Measurements from ENCODE around the gene RAVER2. TPM values are rescaled to one million over a fixed set of nuclear protein-coding genes. Genes with fewer than 3 reads are reported as not detected.

RAVER2 gene
- total RNA-seq, 2 donors from 2014 or later = 0.81 to 1.6 TPM

GRCh38 chr1:64848803-64849202, 103.9 kb downstream of the RAVER2 start:
- peaks cover 4 to 12% of the 10 kb centered on the region in 2 donors for H3K4me1 Mint-ChIP-seq (ENCODE audit: low read depth in 2 of 2)
- H3K4me3 Mint-ChIP-seq = no peak overlapping the region
- H3K27ac Mint-ChIP-seq = peak overlapping the region in 1 of 2 donors; percentile 61
- H3K36me3 Mint-ChIP-seq = peaks cover 6% of the 10 kb centered on the region
- ATAC-seq (no peak), DNase-seq (ENCODE audit: low spot score) (no peak)
- H3K27me3 Mint-ChIP-seq = no peaks in the 10 kb centered on the region
- H3K9me3 Mint-ChIP-seq = no peaks in the 10 kb centered on the region

- Mint-ChIP-seq H3K4me3 (no peak overlapping the region), H3K36me3 (peaks cover 6% of the 10 kb centered on the region), H3K27me3 (no peaks in the 10 kb centered on the region), H3K4me1 (ENCODE audit: low read depth in 2 of 2) (peaks cover 4 to 12% of the 10 kb centered on the region in 2 donors), H3K9me3 (no peaks in the 10 kb centered on the region), H3K27ac (peak overlapping the region in 1 of 2 donors; percentile 29)
- ATAC-seq (no peak), DNase-seq (ENCODE audit: low spot score) (no peak)
Observed at GRCh38 chr1:64849942-64850341, 105.1 kb downstream of the RAVER2 start.

DNA sequence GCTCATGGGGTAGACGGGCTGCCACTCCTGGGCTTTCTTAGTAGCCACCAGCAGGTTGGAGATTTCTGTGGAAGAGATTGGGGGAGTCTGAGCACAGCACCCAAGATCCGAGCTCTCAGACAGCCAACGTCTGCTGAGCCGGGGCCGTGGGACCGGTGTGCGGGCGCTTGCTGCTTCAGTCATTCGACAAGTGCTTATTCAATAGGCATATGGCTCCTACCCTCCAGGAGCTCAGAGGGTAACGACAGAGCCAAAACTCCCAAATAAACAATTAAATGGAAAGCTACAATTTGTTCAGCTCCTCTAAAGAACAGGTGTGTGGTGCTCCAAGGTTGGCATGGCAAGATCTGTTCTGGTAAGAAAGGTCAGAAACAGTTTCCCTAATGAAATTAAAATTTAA, 106.0 kb downstream of the RAVER2 start:
- Mint-ChIP-seq H3K4me3 (no peak overlapping the region), H3K9me3 (no peaks in the 10 kb centered on the region), H3K4me1 (ENCODE audit: low read depth in 2 of 2) (peaks cover 4 to 12% of the 10 kb centered on the region in 2 donors), H3K27ac (peak overlapping the region in 1 of 2 donors; percentile 29), H3K36me3 (peaks cover 6% of the 10 kb centered on the region), H3K27me3 (no peaks in the 10 kb centered on the region)
- no peak for DNase-seq (ENCODE audit: low spot score)
- ATAC-seq = no peak

DNA sequence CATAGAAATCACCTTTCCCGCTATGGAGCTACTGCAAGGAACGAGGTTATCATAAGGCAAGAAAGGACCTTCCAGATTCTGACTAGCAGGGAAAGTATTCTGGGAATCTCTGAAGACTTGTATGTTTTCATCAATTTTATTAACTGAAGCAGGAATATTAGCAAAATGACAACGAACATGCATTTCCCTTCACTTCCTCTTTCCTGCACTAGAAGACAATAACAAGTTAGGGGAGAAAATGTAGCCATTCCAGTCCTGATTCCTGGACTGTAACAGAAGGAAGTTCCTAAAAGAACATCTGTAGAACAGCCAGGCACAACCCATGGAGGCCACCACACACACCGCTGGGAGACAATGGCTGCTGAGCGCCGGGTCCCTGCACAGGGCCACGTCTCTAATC, 106.8 kb downstream of the RAVER2 start:
- H3K27me3 Mint-ChIP-seq = no peaks in the 10 kb centered on the region
- no peaks in the 10 kb centered on the region for H3K36me3 Mint-ChIP-seq
- H3K9me3 Mint-ChIP-seq = no peaks in the 10 kb centered on the region
- no peak for ATAC-seq
- peaks cover 4 to 15% of the 10 kb centered on the region in 2 donors for H3K4me1 Mint-ChIP-seq (ENCODE audit: low read depth in 2 of 2)
- DNase-seq (ENCODE audit: low spot score) = no peak
- peak overlapping the region in 1 of 2 donors; percentile 65 for H3K27ac Mint-ChIP-seq
- no peak overlapping the region for H3K4me3 Mint-ChIP-seq

DNA sequence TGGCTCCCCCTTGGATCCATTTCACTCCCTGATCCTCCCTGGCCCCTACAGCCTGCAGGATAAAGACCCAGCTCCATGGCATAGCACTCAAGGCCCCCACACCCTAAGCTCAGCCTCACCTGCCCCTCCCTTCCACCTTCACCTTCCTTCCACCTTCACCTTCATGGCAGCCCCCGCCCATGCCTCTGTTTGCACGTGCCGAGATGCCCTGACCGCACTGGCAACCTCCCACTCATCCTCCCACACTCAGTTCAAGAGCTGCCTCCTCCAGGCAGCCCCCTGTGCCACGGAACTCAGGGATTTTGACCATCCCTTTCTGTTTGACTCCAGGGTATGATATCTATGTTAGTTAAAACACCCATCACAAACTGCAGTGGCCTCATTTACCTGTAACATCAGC, 109.8 kb downstream of the RAVER2 start:
- Mint-ChIP-seq H3K27me3 (no peaks in the 10 kb centered on the region), H3K4me1 (ENCODE audit: low read depth in 2 of 2) (peaks cover 15 to 34% of the 10 kb centered on the region in 2 donors), H3K27ac (peak overlapping the region in 1 of 2 donors; percentile 66), H3K9me3 (no peaks in the 10 kb centered on the region), H3K4me3 (no peak overlapping the region), H3K36me3 (peaks cover 11% of the 10 kb centered on the region)
- ATAC-seq (no peak), DNase-seq (ENCODE audit: low spot score) (no peak)

DNA sequence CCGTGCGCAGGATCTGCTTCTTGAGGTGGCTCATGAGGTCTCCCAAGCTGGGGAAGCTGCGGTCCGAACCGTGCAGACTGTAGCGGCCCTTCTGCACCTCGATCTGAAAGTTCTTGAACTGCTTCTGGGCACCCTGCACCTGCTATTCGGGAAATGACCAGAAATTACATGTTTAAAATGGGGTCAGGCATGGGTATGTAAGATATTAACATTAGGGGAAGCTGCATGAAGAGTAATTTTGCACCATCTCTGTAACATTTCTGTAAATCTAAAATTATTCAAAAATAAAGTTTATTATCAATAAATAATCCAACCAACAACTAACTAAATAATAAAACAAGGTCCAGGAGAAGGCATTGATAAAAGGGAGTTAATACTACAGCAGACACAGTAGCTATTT, 110.7 kb downstream of the RAVER2 start:
- no peak for ATAC-seq
- peaks cover 14% of the 10 kb centered on the region for H3K36me3 Mint-ChIP-seq
- no peak overlapping the region for H3K27ac Mint-ChIP-seq
- H3K9me3 Mint-ChIP-seq = no peaks in the 10 kb centered on the region
- peaks cover 19 to 32% of the 10 kb centered on the region in 2 donors for H3K4me1 Mint-ChIP-seq (ENCODE audit: low read depth in 2 of 2)
- no peak for DNase-seq (ENCODE audit: low spot score)
- H3K4me3 Mint-ChIP-seq = no peak overlapping the region
- H3K27me3 Mint-ChIP-seq = no peaks in the 10 kb centered on the region

DNA sequence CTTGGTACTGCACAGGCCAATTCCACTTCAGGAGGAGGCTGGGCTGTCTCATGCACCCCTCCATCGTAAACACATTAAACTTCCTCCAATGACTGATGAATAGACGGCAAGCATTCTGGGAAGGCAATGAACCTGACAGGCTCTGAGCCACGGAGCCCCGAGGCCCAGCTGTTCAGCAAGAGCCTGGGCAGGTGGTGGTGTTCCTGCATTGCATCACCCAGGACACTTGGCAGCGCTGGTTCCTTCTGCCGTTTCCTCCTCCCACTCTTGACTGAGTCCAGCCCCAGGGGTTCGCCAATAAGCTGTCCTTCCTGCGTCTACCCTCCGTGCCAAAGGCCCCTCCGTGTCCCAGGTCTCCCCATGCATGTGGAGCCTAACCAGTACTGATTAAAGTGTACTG, 111.7 kb downstream of the RAVER2 start:
- Mint-ChIP-seq H3K9me3 (no peaks in the 10 kb centered on the region), H3K27me3 (no peaks in the 10 kb centered on the region), H3K4me1 (ENCODE audit: low read depth in 2 of 2) (peaks cover 27 to 38% of the 10 kb centered on the region in 2 donors), H3K36me3 (peaks cover 21% of the 10 kb centered on the region), H3K27ac (peak overlapping the region; percentile 11 to 32), H3K4me3 (no peak overlapping the region)
- ATAC-seq = no peak
- no peak for DNase-seq (ENCODE audit: low spot score)

- Mint-ChIP-seq H3K27ac (peak overlapping the region in 1 of 2 donors; percentile 23), H3K9me3 (no peaks in the 10 kb centered on the region), H3K27me3 (no peaks in the 10 kb centered on the region), H3K4me1 (ENCODE audit: low read depth in 2 of 2) (peaks cover 31 to 44% of the 10 kb centered on the region in 2 donors), H3K36me3 (peaks cover 22% of the 10 kb centered on the region), H3K4me3 (no peak overlapping the region)
- ATAC-seq (no peak), DNase-seq (ENCODE audit: low spot score) (no peak)
Observed at GRCh38 chr1:64857347-64857746, 112.5 kb downstream of the RAVER2 start.

GRCh38 chr1:64861611-64862010, 116.7 kb downstream of the RAVER2 start:
- H3K27me3 Mint-ChIP-seq = no peaks in the 10 kb centered on the region
- H3K27ac Mint-ChIP-seq = peak overlapping the region; percentile 55 to 70
- ATAC-seq (peak in 1 of 2 donors; percentile 69), DNase-seq (ENCODE audit: low spot score) (no peak)
- no peak overlapping the region for H3K4me3 Mint-ChIP-seq
- H3K4me1 Mint-ChIP-seq (ENCODE audit: low read depth in 2 of 2) = peaks cover 55 to 69% of the 10 kb centered on the region in 2 donors
- no peaks in the 10 kb centered on the region for H3K9me3 Mint-ChIP-seq
- peaks cover 29% of the 10 kb centered on the region for H3K36me3 Mint-ChIP-seq

DNA sequence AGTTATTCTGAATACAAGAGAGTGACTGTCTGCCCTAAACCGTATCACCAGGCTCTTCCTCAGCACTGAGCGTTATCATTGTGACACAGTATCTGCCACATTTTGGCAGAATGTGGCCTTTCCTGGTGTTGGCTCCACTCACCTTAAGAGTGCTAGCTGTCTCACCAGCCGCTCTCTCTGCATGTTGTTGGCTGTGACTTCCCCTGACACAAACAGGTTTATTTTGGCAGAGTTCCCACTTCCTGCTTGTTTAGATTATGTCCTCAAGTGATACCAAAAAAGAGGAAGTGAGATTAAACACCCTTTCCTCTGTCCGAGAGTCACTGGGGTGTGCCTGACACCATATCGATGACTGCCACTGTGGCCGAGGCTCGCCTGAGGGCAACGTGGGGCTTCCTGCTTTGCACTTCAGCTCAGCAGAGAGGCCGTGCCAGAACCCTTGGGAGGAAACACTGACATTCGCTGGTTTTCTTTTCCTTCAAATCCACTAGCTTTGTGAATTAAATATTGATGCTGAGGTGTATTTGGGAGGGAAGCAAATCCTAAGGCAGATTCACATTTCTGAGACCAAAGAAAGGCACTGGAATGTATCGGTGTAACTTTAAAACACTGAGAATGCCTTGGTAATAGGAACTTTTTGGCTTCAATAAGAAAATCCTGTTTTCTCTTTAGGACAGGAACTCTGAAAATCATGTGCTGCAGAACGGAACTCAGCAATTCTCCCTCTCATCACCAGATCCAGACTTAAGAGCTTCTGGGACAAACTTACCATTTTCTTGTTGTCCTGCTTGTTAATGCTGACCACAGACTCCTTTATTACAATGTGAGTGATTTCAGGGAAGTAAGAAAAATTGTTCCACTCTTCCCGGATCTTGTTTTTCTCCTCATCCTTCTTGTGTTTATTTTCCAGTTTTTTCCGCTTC, 119.4 kb downstream of the RAVER2 start:
- ATAC-seq (peak; percentile 93 to 97), DNase-seq (ENCODE audit: low spot score) (peak; percentile 87)
- H3K27me3 Mint-ChIP-seq = no peaks in the 10 kb centered on the region
- H3K4me1 Mint-ChIP-seq (ENCODE audit: low read depth in 2 of 2) = peaks cover 51 to 66% of the 10 kb centered on the region in 2 donors
- H3K9me3 Mint-ChIP-seq = no peaks in the 10 kb centered on the region
- peak overlapping the region; percentile 66 for H3K4me3 Mint-ChIP-seq
- H3K27ac Mint-ChIP-seq = peak overlapping the region; percentile 82 to 90
- H3K36me3 Mint-ChIP-seq = peaks cover 40% of the 10 kb centered on the region

- Mint-ChIP-seq H3K4me1 (ENCODE audit: low read depth in 2 of 2) (peaks cover 45 to 59% of the 10 kb centered on the region in 2 donors), H3K27me3 (no peaks in the 10 kb centered on the region), H3K9me3 (no peaks in the 10 kb centered on the region), H3K4me3 (peak overlapping the region; percentile 66), H3K27ac (peak overlapping the region; percentile 82 to 90), H3K36me3 (peaks cover 34% of the 10 kb centered on the region)
- ATAC-seq = no peak
- no peak for DNase-seq (ENCODE audit: low spot score)
Observed at GRCh38 chr1:64865105-64865757, 120.4 kb downstream of the RAVER2 start.

GRCh38 chr1:64866689-64867088, 121.8 kb downstream of the RAVER2 start:
- Mint-ChIP-seq H3K9me3 (no peaks in the 10 kb centered on the region), H3K4me3 (no peak overlapping the region), H3K36me3 (peaks cover 37% of the 10 kb centered on the region), H3K4me1 (ENCODE audit: low read depth in 2 of 2) (peaks cover 46 to 56% of the 10 kb centered on the region in 2 donors), H3K27ac (no peak overlapping the region), H3K27me3 (no peaks in the 10 kb centered on the region)
- no peak for DNase-seq (ENCODE audit: low spot score)
- ATAC-seq = no peak

DNA sequence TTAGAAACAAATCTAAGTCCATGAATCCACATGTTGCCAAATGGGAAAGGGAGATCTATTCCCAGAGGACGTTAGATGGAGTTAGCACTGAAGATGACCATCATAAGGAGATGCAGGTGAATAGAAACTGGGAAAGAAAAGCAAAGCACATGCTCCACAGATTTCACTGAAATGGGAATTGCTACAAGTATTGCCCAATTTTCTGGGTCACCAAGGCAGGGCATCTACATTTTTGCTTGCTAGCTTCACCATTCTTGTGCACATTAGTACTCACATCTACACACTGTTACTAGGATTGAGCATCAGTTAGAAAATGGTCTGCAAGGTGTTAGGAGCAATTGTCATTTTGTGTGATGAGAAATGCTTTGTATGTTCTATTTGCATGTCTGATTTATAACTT, 122.4 kb downstream of the RAVER2 start:
- ATAC-seq (no peak), DNase-seq (ENCODE audit: low spot score) (no peak)
- no peak overlapping the region for H3K27ac Mint-ChIP-seq
- peaks cover 43% of the 10 kb centered on the region for H3K36me3 Mint-ChIP-seq
- peaks cover 46 to 55% of the 10 kb centered on the region in 2 donors for H3K4me1 Mint-ChIP-seq (ENCODE audit: low read depth in 2 of 2)
- H3K27me3 Mint-ChIP-seq = no peaks in the 10 kb centered on the region
- no peak overlapping the region for H3K4me3 Mint-ChIP-seq
- H3K9me3 Mint-ChIP-seq = no peaks in the 10 kb centered on the region

- Mint-ChIP-seq H3K4me3 (no peak overlapping the region), H3K27me3 (no peaks in the 10 kb centered on the region), H3K27ac (peak overlapping the region; percentile 2 to 16), H3K36me3 (peaks cover 61% of the 10 kb centered on the region), H3K9me3 (no peaks in the 10 kb centered on the region), H3K4me1 (ENCODE audit: low read depth in 2 of 2) (peaks cover 54 to 56% of the 10 kb centered on the region in 2 donors)
- DNase-seq (ENCODE audit: low spot score) (no peak), ATAC-seq (no peak)
Observed at GRCh38 chr1:64871256-64871655, 126.4 kb downstream of the RAVER2 start.
